ENCODE measurements around the gene CPB1.

The CPB1 gene

DNA sequence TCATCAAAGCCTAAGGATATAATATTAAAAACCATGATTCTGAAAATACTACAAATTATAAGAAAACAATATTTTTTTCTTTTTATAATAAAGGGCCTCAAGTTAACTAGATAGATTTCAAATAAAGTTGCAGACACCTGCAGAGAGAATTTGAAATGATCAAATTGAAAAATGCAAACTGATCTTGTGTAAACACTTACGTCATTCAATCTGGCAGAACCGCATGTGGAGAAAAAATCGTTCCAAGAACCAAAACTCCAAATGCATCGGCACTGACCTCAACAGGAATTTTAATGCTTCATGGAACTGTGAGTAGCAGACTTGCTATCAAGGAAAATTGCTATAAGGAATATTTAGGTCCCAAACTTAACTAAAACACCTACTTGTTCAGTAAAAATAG is 54.7 kb downstream of the CPB1 start:
- no peak overlapping the region for H3K4me3 Mint-ChIP-seq
- H3K27ac Mint-ChIP-seq = no peak overlapping the region
- no peaks in the 10 kb centered on the region for H3K9me3 Mint-ChIP-seq
- H3K27me3 Mint-ChIP-seq = peaks cover 3% of the 10 kb centered on the region
- DNase-seq = no peak
- H3K4me1 Mint-ChIP-seq (ENCODE audit: low read depth) = no peaks in the 10 kb centered on the region
- H3K36me3 Mint-ChIP-seq (ENCODE audit: low read depth) = no peaks in the 10 kb centered on the region

DNA sequence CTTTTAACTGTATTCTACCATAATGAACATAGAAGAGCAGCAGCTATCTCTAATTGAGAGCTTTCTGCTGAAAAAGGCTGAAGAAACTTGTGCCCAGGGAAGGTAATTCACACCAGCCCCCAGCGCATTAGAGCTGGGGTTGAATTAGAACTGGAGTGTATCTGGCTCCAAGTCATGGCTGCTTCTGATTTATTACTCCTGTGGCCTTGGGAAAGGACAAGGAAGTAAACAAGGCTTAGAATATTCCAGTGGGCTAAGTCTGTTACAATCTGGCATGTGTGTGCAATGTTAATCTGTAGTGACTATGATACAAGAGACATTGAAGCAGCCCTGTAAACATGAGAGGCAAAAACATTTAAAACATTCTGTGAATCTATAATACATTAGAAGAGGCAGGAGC is 55.6 kb downstream of the CPB1 start:
- H3K27me3 Mint-ChIP-seq = peaks cover 12% of the 10 kb centered on the region
- no peak overlapping the region for H3K4me3 Mint-ChIP-seq
- no peaks in the 10 kb centered on the region for H3K9me3 Mint-ChIP-seq
- H3K27ac Mint-ChIP-seq = no peak overlapping the region
- H3K36me3 Mint-ChIP-seq (ENCODE audit: low read depth) = no peaks in the 10 kb centered on the region
- H3K4me1 Mint-ChIP-seq (ENCODE audit: low read depth) = no peaks in the 10 kb centered on the region
- no peak for DNase-seq

GRCh38 chr3:148884261-148884660 is 56.6 kb downstream of the CPB1 start:
- Mint-ChIP-seq H3K9me3 (no peaks in the 10 kb centered on the region), H3K27ac (no peak overlapping the region)

DNA sequence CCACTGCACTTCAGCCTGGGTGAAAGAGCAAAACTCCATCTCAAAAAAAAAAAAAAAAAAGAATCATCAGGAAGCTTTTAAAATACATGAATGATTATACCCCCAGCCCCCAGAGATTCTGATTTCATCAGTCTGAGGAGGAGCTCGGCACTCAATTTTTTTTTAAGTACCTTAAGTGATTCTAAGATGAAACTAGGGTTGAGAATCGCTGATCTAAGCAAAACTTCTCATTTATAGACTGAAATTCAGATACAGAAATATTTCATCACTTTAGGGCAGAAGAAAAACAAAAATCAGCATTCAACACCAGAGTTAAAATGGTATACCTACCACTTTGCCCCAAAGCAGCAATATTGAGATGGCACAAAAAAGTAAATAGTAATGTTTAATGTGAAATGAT is 62.2 kb downstream of the CPB1 start:
- Mint-ChIP-seq H3K27ac (no peak overlapping the region), H3K36me3 (ENCODE audit: low read depth) (no peaks in the 10 kb centered on the region), H3K4me1 (ENCODE audit: low read depth) (no peaks in the 10 kb centered on the region), H3K27me3 (peaks cover 11% of the 10 kb centered on the region), H3K9me3 (no peaks in the 10 kb centered on the region), H3K4me3 (no peak overlapping the region)
- DNase-seq = no peak

More at GRCh38 chr3:148884261-148884660, 56.6 kb downstream of the CPB1 start:
- no peak for DNase-seq
- peaks cover 14% of the 10 kb centered on the region for H3K27me3 Mint-ChIP-seq
- H3K4me3 Mint-ChIP-seq = no peak overlapping the region
- H3K4me1 Mint-ChIP-seq (ENCODE audit: low read depth) = no peaks in the 10 kb centered on the region
- no peaks in the 10 kb centered on the region for H3K36me3 Mint-ChIP-seq (ENCODE audit: low read depth)

DNA sequence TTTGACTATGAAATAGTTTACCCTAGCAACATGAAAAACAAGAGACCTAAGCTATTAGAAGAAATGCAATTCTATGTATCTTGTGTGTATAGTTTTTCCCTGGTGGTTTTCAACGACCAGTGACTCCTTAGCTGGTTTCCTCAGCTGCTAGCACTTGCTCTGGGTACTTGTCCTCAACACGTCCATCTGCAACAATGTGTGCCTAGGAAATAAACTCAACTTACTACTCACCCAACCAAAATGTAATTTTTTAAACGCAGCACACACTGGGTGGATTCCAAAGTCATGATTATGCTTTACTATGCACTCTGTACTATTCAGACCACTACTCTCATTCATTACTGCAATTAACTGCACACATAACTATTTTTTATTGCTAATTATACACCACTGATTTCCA is 68.5 kb downstream of the CPB1 start:
- Mint-ChIP-seq H3K4me3 (no peak overlapping the region), H3K27me3 (peaks cover 8% of the 10 kb centered on the region), H3K4me1 (ENCODE audit: low read depth) (no peaks in the 10 kb centered on the region), H3K9me3 (no peaks in the 10 kb centered on the region), H3K27ac (no peak overlapping the region), H3K36me3 (ENCODE audit: low read depth) (no peaks in the 10 kb centered on the region)
- DNase-seq = no peak

GRCh38 chr3:148901987-148902791 is 74.6 kb downstream of the CPB1 start:
- Mint-ChIP-seq H3K4me3 (no peak overlapping the region), H3K9me3 (no peaks in the 10 kb centered on the region), H3K27me3 (peaks cover 25% of the 10 kb centered on the region), H3K4me1 (ENCODE audit: low read depth) (no peaks in the 10 kb centered on the region), H3K36me3 (ENCODE audit: low read depth) (no peaks in the 10 kb centered on the region), H3K27ac (no peak overlapping the region)
- DNase-seq = no peak

DNA sequence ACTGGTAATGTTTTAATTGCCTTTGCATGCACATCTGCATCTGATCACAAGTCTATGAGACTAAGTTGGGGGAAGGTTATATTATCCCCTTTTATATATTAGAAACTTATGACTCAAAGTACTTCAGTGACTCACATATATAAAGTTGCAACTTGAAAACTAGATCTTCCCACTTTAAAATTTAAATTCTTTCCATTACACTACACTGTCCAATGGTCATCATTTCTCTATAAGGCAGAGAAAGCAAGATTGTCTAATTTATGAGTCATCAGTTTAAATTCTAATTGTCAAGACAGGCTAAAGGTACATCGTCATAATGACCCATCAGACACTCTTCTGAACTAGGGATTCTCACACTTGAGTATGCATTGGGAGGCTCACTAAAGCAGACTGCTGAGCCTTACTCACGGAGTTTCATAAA is 75.4 kb downstream of the CPB1 start:
- H3K9me3 Mint-ChIP-seq = no peaks in the 10 kb centered on the region
- H3K27ac Mint-ChIP-seq = no peak overlapping the region
- no peaks in the 10 kb centered on the region for H3K4me1 Mint-ChIP-seq (ENCODE audit: low read depth)
- peaks cover 32% of the 10 kb centered on the region for H3K27me3 Mint-ChIP-seq
- no peak for DNase-seq
- H3K36me3 Mint-ChIP-seq (ENCODE audit: low read depth) = no peaks in the 10 kb centered on the region
- H3K4me3 Mint-ChIP-seq = no peak overlapping the region

DNA sequence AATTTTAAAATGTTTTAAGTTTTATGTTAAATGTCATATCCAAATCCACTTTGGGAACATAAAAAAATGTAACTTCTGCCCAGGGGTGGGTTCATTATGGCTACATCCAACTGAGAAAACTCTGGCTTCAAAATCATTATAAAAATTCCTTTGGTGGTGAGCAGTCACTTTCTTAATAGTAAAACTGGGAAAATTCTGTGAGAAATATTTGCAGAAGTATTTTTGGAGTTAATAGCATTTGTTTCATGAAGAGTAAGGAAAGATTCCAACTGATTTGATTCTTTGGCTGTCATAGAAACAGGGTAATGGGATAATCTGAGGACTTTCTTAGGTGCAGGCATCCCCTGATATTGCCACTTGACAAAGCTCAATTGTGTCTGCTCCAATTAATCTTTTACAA is 76.3 kb downstream of the CPB1 start:
- Mint-ChIP-seq H3K27ac (no peak overlapping the region), H3K36me3 (ENCODE audit: low read depth) (no peaks in the 10 kb centered on the region), H3K4me1 (ENCODE audit: low read depth) (no peaks in the 10 kb centered on the region), H3K27me3 (peaks cover 38% of the 10 kb centered on the region), H3K9me3 (no peaks in the 10 kb centered on the region), H3K4me3 (no peak overlapping the region)
- DNase-seq = no peak

- no peak overlapping the region for H3K4me3 Mint-ChIP-seq
- no peak overlapping the region for H3K27ac Mint-ChIP-seq
- H3K36me3 Mint-ChIP-seq (ENCODE audit: low read depth) = no peaks in the 10 kb centered on the region
- DNase-seq = no peak
- H3K27me3 Mint-ChIP-seq = peaks cover 49% of the 10 kb centered on the region
- H3K9me3 Mint-ChIP-seq = no peaks in the 10 kb centered on the region
- no peaks in the 10 kb centered on the region for H3K4me1 Mint-ChIP-seq (ENCODE audit: low read depth)
These were observed 79.1 kb downstream of the CPB1 start for GRCh38 chr3:148906667-148907066.
